Stimulated activated CD8-positive, alpha-beta memory T cell treated with anti-CD3 and anti-CD28 coated beads, Interleukin-7, amount 100 ng/mL, for 24 hours (primary cell): Measurements from ENCODE around the gene SIGLEC8.
"Not testable (repeated sequence)": the region's sequence is repeated elsewhere in the genome, so short reads cannot be mapped to it uniquely, and the experiment has no call there.

Experiments
- DNase-seq: peaks from one replicate; pipeline ENCODE4 v3.0.0-alpha.2; 2020; ENCODE audit warnings: low read depth

Gene SIGLEC8

DNA sequence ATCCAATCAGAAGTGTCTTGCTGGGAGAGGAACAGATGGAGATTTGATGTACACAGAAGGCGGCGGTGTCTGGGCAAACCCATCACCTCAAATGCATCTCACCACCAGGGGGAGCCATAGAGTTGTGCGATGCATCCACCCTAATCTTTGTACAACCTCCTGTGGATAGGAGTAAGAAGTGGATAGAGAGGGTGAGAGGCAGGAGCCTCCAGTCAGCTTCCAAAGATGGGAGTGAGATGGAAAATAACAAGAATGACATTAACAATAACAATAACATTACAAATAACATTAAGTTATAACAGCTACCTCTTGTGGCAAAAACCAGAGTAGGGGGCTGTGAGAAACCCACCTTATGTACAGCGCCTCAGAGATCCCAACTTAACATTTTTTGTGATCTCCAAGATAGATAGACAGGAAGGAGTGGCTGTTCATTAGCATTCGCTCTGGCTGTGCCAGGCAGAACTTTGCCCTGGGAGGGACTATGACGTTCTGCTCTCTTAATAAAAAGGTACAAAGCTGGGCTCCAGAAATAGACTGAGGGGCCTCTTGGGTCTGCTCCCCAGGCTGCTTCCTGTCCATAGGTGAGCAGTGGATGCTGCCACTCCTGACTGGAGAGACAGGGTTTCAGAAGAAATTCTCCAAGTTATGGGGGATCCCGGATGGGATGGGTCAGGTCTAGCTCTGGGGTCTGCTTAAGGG lies 14.9 kb upstream of the SIGLEC8 start:
- DNase-seq = peak; percentile 84

DNA sequence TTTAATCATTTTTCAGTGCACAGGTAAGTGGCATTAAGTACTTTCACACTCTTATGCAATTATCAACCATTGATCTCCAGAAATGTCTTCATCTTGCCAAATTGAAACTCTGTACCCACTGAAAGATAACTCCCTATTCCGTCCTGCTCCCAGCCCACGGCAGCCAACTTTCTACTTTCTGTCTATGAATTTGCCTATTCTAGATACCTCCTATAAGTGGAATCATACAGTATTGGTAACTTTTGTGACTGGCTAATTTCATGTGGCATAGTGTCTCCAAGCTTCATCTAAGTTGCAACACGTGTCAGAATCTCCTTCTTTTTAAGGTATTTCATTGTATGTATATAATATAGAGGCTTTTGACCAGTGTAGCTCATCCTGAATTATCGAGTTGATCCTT lies 14.4 kb upstream of the SIGLEC8 start:
- no peak for DNase-seq

DNA sequence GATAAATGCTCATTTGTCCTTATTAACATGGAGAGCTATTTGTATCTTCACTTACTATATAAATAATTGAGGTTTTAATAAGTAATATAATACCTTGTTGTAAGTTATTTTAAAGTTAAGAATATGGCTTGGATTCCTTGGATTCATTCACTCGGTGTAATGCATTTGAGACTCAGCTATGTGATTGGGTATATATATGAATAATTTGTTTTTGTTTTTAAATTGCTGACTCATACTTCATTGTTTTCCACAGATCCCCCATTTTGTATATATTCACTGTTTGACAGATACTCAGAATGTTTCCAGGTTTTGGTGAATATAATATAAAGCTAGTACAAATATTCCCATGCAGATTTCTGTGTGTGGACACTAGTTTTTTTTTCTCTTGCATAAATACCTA lies 13.3 kb upstream of the SIGLEC8 start:
- no peak for DNase-seq

DNA sequence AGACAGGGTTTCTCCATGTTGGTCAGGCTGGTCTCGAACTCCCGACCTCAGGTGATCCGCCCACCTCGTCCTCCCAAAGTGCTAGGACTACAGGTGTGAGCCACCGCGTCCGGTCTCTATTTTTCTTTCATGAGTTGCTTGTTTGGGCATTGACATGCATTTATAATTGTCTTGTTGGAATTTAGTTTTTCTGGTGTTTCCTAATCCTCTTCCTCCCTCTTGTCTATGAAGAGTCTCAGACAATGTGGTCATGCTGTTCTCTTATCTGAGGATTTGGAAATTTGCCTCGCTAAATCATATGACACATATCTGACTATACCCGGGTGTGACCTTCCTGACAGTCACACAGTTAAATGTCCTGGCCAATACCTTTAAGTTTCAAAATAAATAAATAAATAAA lies 12.7 kb upstream of the SIGLEC8 start:
- no peak for DNase-seq

DNA sequence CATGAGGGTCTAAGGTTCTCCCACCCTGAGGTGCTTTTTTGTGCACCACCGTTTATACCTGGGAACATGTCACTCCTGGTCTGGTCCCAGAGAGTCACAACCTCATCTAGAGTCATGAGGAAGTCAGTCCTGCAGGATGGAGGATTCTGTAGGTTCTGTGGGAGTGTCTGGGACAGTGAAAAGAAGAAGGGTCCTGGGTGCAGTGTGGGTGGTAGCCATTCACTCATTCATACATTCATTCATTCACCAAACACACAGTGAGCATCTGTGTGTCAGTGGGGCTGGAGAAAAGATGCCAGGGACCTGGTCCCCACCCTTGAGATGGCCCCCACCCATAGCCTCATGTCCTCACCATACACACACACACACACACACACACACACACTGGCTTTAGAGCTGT lies 11.4 kb upstream of the SIGLEC8 start:
- no peak for DNase-seq

DNA sequence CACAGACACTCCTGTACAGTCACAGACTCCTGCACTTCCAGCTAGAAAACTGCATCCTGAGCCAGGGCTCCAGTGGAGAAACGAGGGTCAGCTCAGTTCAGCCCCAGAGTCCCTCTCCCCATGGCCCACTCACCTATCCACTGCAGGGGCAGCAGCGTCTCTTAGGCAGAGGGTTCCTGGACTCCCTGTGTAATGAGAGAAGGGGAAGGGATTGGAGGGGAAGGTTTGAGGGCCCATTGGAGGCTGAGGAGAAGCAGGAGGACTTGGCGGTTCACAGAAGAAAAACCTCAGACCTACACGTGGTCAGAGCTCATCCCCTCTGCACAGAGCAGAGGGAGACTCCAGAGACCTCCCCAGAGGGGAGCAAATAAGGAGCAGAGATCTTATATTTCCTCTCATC lies 10.9 kb upstream of the SIGLEC8 start:
- no peak for DNase-seq

DNA sequence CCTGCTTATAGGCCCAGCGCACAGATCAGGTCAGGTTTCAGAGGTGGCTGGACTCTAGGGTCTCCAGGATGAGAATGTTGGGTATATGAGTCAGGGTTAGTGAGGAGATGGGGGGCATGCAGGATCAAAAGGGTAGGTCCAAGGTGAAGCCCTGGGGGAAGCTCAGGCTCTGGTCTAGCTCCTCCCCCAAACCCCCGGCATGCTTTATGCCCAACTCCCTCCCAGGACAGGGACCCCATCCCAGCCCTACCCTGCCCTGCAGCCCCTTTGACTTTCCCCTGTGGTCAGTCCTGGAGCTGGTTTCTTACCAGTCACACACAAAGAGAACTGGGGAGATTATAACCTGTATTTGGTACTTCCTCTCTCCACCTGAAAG lies 10.3 kb upstream of the SIGLEC8 start:
- no peak for DNase-seq

DNA sequence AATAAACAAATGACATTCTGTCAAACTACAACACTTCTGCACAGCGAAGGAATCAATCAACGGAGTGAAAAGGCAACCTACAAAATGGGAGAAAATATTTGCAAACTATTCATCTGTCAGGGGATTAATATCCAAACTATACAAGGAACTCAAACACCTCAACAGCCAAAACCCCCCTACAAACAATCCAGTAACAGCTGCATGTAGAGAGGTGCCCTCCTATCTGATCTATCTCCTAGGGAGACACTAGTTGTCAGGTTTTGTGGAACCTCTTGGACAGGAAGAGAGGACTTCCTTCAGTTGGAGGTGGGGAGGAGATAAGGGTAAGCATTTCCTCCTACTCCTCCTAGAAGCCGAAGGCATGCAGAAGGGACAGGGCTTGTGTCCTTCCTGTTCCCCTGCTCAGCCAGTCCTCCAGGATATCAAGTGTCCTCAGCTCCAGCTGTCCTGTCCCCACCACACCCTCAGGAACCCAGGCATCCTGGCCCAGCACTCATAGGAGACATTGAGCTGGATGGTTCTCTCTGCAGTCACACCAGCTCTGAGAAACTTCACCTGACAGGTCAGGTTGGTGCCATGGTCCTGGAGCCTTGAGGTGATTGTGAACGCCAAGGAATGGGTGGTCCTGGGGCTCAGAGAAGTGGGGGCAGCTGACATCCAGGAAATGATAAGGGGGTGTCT lies 9.8 kb upstream of the SIGLEC8 start:
- no peak for DNase-seq

DNA sequence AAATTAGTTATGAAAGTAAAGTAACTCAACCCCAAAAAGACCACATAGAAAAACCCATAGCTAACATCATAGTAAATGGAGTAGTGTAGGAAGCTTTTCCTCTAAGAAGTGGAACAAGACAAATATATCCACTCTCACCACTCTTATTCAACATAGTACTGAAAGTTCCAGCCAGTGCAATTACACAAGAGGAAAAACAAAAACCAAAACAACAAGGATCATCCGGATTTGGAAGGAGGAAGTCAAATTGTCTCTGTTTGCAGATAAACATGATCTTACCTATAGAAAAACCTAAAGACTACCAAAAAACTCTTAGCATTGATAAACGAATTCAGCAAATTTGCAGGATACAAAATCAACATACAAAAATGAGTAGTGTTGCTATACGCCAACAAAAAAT lies 8.5 kb upstream of the SIGLEC8 start:
- DNase-seq = no peak

DNA sequence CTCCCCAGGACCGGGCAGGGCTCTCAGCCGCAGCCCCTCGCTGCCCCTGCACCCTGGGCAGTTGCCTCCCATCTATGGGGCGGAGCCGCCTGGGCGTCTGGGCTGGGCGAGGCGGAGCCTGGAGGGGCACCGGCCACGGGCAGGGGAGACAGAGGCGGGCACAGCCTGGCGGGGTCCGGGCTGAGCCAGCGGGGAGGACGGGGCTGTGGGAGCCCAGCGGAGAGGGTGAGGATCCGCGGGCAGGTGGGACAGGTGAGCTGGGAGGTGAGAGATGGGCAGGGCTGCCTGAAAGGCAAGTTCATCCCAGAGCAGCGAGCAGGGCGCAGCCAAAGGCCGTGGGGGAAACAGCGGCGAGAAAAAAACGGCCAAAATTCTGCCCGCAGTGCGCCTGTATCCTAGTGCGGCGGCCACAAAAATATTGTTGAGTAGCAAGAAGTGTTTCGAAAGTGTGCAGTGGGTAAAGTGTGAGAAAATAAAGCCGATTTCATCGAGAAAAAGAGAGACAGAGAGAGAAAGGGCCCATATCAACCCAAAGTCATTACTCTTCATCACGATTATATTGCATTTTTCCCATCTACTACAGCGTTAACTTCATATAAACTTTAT lies 5.8 kb upstream of the SIGLEC8 start:
- DNase-seq = not testable (repeated sequence)

DNA sequence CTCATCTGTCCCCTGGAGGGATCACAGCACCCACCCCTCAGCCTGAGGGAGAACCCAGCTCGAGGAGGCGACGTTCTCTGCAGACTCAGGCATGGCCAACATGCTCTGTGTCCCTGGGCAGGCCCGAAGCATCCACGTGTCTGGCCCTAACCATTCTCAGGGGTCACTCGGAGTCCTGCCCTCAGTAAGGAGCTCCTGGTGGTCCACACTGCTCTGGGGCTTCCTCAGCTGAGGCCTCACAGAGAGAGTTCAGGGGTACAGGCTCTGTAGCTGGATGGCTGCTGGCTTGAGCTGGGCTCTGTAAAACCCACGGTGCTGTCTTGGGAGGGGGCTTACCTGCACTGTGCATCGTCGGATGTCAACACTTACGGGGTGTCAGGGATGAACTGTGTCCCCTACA lies 4.4 kb upstream of the SIGLEC8 start:
- DNase-seq = no peak

DNA sequence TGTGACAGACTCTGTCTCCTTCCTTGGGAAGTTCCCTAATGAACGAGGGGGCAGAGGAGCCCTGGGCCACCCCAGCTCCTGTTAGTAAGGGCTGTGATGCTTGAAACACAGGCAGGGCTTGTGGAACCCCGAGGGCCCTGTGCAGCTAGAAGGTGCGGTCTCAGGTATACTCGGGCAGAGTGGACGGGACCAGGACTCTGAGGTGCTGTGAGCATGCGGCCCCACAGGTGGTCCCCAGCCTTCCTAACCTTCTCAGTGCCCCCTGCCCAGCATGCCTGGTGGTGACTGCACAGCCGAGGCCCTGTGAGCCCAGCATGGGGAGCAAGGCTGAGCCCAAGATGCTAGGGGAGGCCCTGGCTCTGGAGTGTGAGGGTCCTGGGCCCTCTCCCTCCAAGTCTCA lies 4.0 kb upstream of the SIGLEC8 start:
- no peak for DNase-seq

DNA sequence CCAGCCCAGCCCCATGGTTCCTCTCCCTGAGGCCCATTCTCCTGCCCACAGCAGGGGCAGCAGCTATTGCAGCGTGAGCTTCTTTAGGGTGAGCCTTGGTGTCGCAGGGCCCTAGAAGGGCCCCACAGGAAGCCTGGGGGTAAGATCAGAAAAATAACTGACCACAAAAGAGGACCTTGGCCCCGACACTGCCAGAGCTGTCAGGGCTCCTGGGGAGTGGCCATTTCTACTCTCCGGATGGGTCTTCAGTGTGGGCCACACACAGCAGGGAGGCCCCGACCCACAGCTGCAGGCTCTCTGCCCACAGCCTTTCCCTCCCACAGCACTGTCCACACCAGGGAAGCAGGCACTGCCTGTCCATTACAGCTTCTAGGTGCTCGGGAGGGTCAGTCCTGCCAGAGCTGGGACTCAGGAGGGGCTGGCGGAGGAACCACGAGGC lies 3.5 kb upstream of the SIGLEC8 start:
- no peak for DNase-seq

DNA sequence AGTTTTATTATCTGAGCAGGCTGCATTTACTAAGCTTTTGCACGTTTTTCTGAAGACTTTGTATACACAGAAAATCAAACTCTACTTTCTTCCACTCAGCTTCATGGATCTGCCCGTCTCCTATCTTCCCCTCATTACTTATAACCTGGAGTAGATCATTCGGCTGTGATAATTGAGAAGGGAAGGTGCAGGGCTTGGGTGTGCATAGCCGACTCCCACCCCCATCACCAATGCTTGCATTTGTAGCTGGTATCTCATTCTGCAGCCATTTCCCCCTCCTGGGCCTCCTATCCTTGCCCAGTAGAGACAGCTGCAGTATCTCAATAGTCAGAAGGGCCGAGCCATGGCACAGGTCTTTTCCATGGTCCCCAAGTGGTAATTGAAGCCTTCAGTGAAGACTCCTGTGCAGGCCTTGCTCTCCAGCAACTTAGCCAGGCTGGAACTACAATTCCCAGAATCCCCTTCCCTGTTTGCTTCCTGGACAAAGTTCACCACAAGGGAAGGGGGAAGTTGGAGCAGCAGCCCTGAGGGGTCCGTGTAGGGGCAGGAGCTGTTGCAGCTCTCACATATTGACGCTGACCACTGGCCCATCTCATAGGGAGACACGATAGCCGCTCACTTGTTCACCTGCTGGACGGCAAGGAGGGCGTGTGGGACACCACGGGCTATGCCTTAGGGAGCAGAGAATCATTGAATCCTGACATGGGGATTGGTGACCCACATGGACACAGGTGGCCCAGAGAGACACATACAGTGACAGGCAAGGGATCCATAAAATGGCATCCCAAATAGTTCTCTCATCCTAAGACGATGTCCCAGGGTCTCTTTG lies 2.1 kb upstream of the SIGLEC8 start:
- no peak for DNase-seq

DNA sequence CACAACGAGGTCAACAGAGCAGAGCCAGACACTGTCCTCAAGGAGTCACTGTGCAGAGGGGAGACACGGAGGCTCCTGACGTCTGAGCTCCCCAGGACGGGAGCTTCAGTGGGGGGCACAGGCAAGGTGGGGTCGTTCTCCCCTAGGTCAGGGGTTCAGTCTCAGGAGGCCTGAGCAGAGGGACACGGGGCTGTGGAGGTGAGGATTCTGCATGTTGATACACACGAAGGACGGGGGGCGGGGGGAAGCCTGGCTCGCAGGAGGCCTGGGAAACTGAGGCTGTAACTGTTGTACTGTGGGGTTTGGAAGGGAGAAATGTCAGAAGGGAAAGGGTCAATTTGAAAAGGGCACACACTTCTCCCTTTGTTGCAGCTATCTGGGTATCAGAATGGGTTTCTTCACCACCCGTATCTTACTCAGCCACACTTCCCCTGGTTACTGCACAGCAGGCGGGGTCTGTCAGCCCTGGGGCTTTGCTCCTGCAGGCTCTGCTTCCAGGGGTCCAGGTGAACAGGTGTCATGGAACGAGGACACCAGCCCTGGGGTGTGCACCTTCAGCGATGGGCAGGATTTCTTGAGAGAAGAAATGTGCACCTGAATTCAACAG lies 748 bp upstream of the SIGLEC8 start:
- DNase-seq = no peak

DNA sequence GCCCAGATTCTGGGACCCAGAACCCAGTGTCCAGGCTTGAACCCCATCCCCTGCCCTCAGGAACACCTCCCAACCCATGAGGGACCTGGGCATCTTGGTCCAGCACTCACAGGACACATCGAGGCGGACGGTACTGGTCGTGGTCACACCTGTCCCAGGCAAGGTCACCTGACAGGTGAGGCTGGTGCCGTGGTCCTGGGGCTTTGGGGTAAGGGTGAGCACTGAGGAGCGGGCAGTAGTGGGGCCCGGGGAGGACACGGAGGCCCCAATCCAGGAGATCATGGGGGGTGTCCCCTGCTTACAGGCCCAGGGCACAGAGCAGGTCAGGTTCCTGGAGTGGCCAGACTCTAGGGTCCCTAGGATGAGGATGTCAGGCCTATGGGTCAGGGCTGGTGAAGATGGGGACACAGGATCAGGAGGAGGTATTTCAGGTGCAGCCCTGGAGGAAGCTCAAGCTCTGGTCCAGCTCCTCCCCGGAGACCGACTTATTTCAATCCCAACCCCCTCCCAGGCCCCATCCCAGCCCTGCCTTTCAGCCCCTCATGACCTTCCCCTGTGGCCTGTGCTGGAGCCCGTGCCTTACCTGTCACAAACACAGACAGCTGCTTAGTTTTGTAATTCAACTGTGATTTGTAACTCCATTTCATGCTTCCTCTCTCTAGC lies 772 bp downstream of the SIGLEC8 start:
- no peak for DNase-seq

DNA sequence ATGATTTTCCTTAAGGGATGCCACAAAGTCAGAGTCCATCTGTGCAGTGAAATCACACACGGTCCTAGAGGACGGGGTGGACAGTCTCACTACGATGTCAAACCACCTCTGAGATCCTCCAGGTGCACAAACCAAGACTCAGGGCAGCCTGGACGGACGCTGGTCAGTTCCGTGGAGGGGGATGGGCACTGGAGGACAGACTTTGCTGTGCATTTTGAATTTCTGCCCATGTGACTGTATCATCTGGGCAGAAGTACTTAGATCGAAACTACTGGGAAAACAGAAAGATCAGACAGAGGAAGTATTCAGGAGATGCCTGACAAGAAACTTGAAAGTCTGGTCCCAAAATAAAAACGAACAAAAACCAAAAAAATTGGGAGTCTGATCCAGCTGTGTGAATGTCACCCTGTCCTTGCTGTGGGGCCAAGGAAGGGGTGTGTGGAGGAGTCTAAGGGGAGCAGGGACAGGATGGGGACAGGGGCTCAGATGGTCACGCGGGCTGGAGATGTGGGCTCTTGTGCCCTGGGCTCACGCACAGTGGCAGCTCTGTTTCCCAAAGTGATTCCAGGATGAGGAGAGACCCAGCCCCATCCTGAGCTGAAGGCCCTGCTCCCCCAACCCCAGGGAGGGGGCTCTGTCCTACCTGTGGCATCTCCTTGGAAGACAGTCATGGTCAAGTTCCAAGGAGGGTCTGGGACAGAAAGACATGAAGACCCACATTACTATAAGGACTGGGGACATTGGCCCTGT lies 1.5 kb downstream of the SIGLEC8 start:
- DNase-seq = no peak

DNA sequence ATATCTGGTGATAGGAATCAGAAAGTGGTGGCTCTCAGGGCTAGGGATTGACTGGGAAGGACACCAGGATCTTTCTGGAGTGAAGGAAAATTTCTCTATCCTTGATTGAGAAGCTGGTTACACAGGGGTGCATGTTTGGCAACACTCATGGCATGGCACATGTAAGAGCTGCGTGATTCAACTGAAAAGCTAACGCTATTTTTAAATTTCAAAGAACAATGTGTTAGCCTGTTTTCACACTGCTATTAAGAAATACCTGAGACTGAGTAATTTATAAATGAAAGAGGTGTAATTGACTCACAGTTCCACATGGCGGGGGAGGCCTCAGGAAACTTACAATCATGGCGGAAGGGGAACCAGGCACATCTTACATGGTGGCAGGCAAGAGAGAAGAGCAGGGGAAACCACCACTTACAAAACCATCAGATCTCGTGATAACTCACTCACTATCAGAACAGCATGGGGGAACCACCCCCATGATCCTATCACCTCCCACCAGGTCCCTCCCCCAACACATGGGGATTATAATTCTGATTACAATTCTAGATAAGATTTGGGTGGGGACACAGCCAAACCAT lies 7.4 kb downstream of the SIGLEC8 start:
- DNase-seq = no peak

DNA sequence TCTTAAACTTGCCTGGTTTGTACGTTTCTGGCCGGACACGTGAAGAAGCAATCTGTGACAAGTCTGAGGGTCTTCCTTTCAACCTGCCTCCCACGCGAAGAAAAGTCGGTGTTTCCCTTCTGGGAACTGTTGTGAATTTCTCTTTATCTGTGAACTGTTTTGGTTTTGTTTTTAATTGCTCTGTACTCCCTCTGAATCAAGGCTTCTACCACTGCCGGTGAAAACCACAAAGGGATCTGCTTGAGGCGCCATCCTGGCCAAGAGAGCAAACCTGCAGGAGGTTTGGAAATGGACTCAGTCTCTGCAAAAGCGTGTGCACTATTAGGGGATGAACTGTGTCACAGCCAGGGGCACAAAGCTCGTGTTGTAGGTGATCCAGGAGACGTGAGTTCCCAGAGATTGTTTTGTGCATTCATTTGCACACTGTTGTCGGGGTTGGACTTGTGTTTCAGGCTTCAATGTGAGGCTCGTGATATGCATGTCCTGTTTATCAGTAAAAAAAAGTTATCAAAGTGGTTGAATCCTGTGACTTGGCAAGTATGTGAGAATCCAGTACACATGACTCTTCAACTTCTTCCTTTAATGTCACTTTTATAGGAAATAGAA lies 9.7 kb downstream of the SIGLEC8 start:
- no peak for DNase-seq

DNA sequence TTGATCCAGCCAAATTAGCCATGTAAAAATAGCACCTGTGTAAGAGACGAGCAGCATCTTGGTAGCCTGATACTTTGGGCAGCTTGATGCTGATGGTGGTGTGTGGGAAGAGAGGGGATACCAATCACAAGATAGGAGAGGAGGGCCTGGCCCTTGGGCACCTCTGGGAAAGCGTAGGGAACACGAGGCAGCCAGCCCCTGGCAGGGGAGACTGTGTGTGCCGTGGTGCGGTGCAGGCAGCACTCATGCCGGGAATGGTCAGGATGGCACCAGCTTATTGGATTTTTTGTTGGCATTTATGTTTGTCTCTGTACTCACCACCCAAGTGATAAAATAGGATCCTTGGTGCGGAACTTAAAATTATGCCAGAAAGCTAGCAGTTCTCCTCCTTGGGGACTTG lies 10.2 kb downstream of the SIGLEC8 start:
- DNase-seq = no peak
